NCI-H2029 treated with DMSO at 0.1 percent for 48 hours (cell line): ENCODE data around the gene KIF1A.

Source experiments
- DNase-seq: peaks from one replicate; lab custom pipeline; 2025; lab: John Stamatoyannopoulos, UW

The KIF1A gene

GRCh38 chr2:240735476-240735875 lies 84.5 kb downstream of the KIF1A start:
- no peak for DNase-seq

GRCh38 chr2:240734756-240735155 lies 85.3 kb downstream of the KIF1A start:
- no peak for DNase-seq

- no peak for DNase-seq
Measured at GRCh38 chr2:240733803-240734495, 86.1 kb downstream of the KIF1A start.

GRCh38 chr2:240732911-240733622 lies 87.0 kb downstream of the KIF1A start:
- DNase-seq: no peak

GRCh38 chr2:240732184-240732583 lies 87.8 kb downstream of the KIF1A start:
- no peak for DNase-seq

- no peak for DNase-seq
Measured at GRCh38 chr2:240731178-240731545, 88.9 kb downstream of the KIF1A start.

GRCh38 chr2:240730501-240731177 lies 89.4 kb downstream of the KIF1A start:
- no peak for DNase-seq

GRCh38 chr2:240728827-240729226 lies 91.2 kb downstream of the KIF1A start:
- DNase-seq: no peak

GRCh38 chr2:240728361-240728760 lies 91.7 kb downstream of the KIF1A start:
- no peak for DNase-seq

GRCh38 chr2:240727913-240728312 lies 92.1 kb downstream of the KIF1A start:
- DNase-seq: no peak

- no peak for DNase-seq
Measured at GRCh38 chr2:240727439-240727838, 92.6 kb downstream of the KIF1A start.

- no peak for DNase-seq
Measured at GRCh38 chr2:240726876-240727275, 93.1 kb downstream of the KIF1A start.

GRCh38 chr2:240725671-240726070 lies 94.3 kb downstream of the KIF1A start:
- peak; percentile 15 for DNase-seq

GRCh38 chr2:240725266-240725665 lies 94.8 kb downstream of the KIF1A start:
- DNase-seq: no peak

- no peak for DNase-seq
Measured at GRCh38 chr2:240724431-240724830, 95.6 kb downstream of the KIF1A start.

- no peak for DNase-seq
Measured at GRCh38 chr2:240723851-240724250, 96.2 kb downstream of the KIF1A start.

GRCh38 chr2:240722796-240723735 lies 97.0 kb downstream of the KIF1A start:
- no peak for DNase-seq

GRCh38 chr2:240722376-240722775 lies 97.6 kb downstream of the KIF1A start:
- DNase-seq: no peak

GRCh38 chr2:240721596-240722180 lies 98.3 kb downstream of the KIF1A start:
- DNase-seq: no peak

GRCh38 chr2:240720686-240721595 lies 99.1 kb downstream of the KIF1A start:
- DNase-seq: no peak
